DND-41 (cell line): ENCODE data around the gene FAM168A.

Experiments
- EZH2 ChIP-seq: IDR thresholded peaks from 3 replicates; pipeline ENCODE4 v1.6.1; 2012; ENCODE audit warnings: borderline replicate concordance, low read depth, mild to moderate bottlenecking, moderate library complexity, low read length, inconsistent platforms; ENCODE audit not compliant: severe bottlenecking
- TF ChIP-seq, protein P1 (sequence below): IDR thresholded peaks from 2 replicates; pipeline ENCODE4 v1.5.1; 2012; ENCODE audit warnings: borderline replicate concordance, low read length, moderate library complexity, mild to moderate bottlenecking; ENCODE audit not compliant: poor library complexity, severe bottlenecking; ENCODE audit errors: extremely low read depth

- TF ChIP-seq, protein P1, sequence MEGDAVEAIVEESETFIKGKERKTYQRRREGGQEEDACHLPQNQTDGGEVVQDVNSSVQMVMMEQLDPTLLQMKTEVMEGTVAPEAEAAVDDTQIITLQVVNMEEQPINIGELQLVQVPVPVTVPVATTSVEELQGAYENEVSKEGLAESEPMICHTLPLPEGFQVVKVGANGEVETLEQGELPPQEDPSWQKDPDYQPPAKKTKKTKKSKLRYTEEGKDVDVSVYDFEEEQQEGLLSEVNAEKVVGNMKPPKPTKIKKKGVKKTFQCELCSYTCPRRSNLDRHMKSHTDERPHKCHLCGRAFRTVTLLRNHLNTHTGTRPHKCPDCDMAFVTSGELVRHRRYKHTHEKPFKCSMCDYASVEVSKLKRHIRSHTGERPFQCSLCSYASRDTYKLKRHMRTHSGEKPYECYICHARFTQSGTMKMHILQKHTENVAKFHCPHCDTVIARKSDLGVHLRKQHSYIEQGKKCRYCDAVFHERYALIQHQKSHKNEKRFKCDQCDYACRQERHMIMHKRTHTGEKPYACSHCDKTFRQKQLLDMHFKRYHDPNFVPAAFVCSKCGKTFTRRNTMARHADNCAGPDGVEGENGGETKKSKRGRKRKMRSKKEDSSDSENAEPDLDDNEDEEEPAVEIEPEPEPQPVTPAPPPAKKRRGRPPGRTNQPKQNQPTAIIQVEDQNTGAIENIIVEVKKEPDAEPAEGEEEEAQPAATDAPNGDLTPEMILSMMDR: no peak
- TF ChIP-seq EZH2: no peak
Measured at GRCh38 chr11:73366953-73367352, 231.0 kb downstream of the FAM168A start.
